ENCODE results near the gene SEPTIN10.
"Not testable (repeated sequence)": the region's sequence is repeated elsewhere in the genome, so short reads cannot be mapped to it uniquely, and the experiment has no call there.

Gene SEPTIN10

GRCh38 chr2:109628321-109628720 lies 14.6 kb upstream of the SEPTIN10 start:
- not testable (repeated sequence) for H3K9me3 ChIP-seq (replicated peaks in 1 of 2; ENCODE audit: control insufficient read depth in 2 of 2, insufficient read depth in 1 of 2, low read depth in 1 of 2, low read length in 2 of 2); H2AK5ac ChIP-seq (ENCODE audit: low read depth, low read length); H3K4ac ChIP-seq (ENCODE audit: low read length); H3K4me1 ChIP-seq (ENCODE audit: control insufficient read depth in 2 of 2, insufficient read depth in 1 of 2, low read depth in 1 of 2, low read length in 2 of 2); H3K4me2 ChIP-seq (ENCODE audit: insufficient read depth, low read length, poor library complexity, severe bottlenecking); H3K27ac ChIP-seq (replicated peaks; ENCODE audit: low read length); H3K36me3 ChIP-seq (replicated peaks in 1 of 2; ENCODE audit: control insufficient read depth in 2 of 2, insufficient read depth in 2 of 2, low read length in 2 of 2); H3K18ac ChIP-seq (ENCODE audit: low read length); H3K9ac ChIP-seq (ENCODE audit: low read depth, low read length, poor library complexity); H3K4me3 ChIP-seq (ENCODE audit: low read length in 2 of 2); H4K8ac ChIP-seq (ENCODE audit: low read depth, low read length); H2BK15ac ChIP-seq (ENCODE audit: low read length); H2AFZ ChIP-seq (ENCODE audit: low read length); H2BK5ac ChIP-seq (ENCODE audit: low read length); H3K23ac ChIP-seq (ENCODE audit: low read depth, low read length, poor library complexity); H3K14ac ChIP-seq (ENCODE audit: low read length); H4K91ac ChIP-seq (ENCODE audit: low read depth, low read length, poor library complexity); H2BK120ac ChIP-seq (ENCODE audit: low read depth, low read length); H3K79me1 ChIP-seq (ENCODE audit: low read depth, low read length); H3K27me3 ChIP-seq (ENCODE audit: control insufficient read depth in 3 of 3, insufficient read depth in 3 of 3, low read depth in 1 of 3, low read length in 3 of 3); DNase-seq (ENCODE audit: low spot score); H2BK12ac ChIP-seq (ENCODE audit: low read length)
- no CpG with 5 or more reads among the region's 7 CpGs for WGBS, 2 donors (ENCODE audit: extremely low coverage in 2 of 2, insufficient read length in 2 of 2, insufficient replicate concordance in 1 of 2)

GRCh38 chr2:109624339-109624738 lies 10.6 kb upstream of the SEPTIN10 start:
- H3K27ac ChIP-seq (replicated peaks; ENCODE audit: low read length), result no peak overlapping the region
- H3K4me3 ChIP-seq (ENCODE audit: low read length in 2 of 2), result no peak overlapping the region
- DNase-seq (ENCODE audit: low spot score), result no peak
- H3K23ac ChIP-seq (ENCODE audit: low read depth, low read length, poor library complexity), result no peak overlapping the region
- no peak overlapping the region for H3K4ac ChIP-seq (ENCODE audit: low read length)
- H4K8ac ChIP-seq (ENCODE audit: low read depth, low read length), result no peak overlapping the region
- H3K14ac ChIP-seq (ENCODE audit: low read length), result no peak overlapping the region
- no peak overlapping the region for H2AFZ ChIP-seq (ENCODE audit: low read length)
- H4K91ac ChIP-seq (ENCODE audit: low read depth, low read length, poor library complexity), result no peak overlapping the region
- H3K9ac ChIP-seq (ENCODE audit: low read depth, low read length, poor library complexity), result no peak overlapping the region
- H3K18ac ChIP-seq (ENCODE audit: low read length), result no peak overlapping the region
- H2AK5ac ChIP-seq (ENCODE audit: low read depth, low read length), result no peak overlapping the region
- no peaks in the 10 kb centered on the region for H3K79me1 ChIP-seq (ENCODE audit: low read depth, low read length)
- H2BK15ac ChIP-seq (ENCODE audit: low read length), result no peak overlapping the region
- H2BK120ac ChIP-seq (ENCODE audit: low read depth, low read length), result no peak overlapping the region
- no CpG with 5 or more reads among the region's 4 CpGs for WGBS, 2 donors (ENCODE audit: extremely low coverage in 2 of 2, insufficient read length in 2 of 2, insufficient replicate concordance in 1 of 2)
- H3K4me1 ChIP-seq (ENCODE audit: control insufficient read depth in 2 of 2, insufficient read depth in 1 of 2, low read depth in 1 of 2, low read length in 2 of 2), result no peaks in the 10 kb centered on the region
- no peaks in the 10 kb centered on the region for H3K27me3 ChIP-seq (ENCODE audit: control insufficient read depth in 3 of 3, insufficient read depth in 3 of 3, low read depth in 1 of 3, low read length in 3 of 3)
- H2BK5ac ChIP-seq (ENCODE audit: low read length), result no peak overlapping the region
- no peak overlapping the region for H2BK12ac ChIP-seq (ENCODE audit: low read length)
- H3K9me3 ChIP-seq (replicated peaks in 1 of 2; ENCODE audit: control insufficient read depth in 2 of 2, insufficient read depth in 1 of 2, low read depth in 1 of 2, low read length in 2 of 2), result peaks cover 0 to under 1% of the 10 kb centered on the region in 2 donors
- no peak overlapping the region for H3K4me2 ChIP-seq (ENCODE audit: insufficient read depth, low read length, poor library complexity, severe bottlenecking)
- no peaks in the 10 kb centered on the region for H3K36me3 ChIP-seq (replicated peaks in 1 of 2; ENCODE audit: control insufficient read depth in 2 of 2, insufficient read depth in 2 of 2, low read length in 2 of 2)

DNA sequence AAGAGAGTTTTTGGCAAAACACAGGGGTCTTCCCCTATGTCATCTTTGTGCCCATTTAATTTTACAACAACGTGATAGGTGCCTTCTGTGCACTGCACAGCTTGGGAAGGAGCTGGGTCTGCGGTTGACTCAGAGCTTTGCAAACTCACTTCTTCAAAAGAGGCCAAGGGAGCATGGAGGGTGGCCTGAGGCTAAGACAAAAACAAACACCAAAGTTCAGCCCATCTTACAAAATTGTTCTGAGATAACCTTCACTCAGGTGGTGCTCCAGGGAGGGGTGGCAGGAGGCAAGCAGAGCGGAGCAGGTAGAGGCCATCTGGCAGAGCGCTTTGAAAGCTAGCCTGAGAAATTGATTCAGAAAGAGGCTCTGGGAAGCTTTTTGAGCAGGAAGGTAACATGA lies 10.2 kb upstream of the SEPTIN10 start:
- H3K79me1 ChIP-seq (ENCODE audit: low read depth, low read length), result no peaks in the 10 kb centered on the region
- H4K91ac ChIP-seq (ENCODE audit: low read depth, low read length, poor library complexity), result no peak overlapping the region
- H2AFZ ChIP-seq (ENCODE audit: low read length), result no peak overlapping the region
- no peak overlapping the region for H2BK120ac ChIP-seq (ENCODE audit: low read depth, low read length)
- peaks cover 0 to 3% of the 10 kb centered on the region in 2 donors for H3K9me3 ChIP-seq (replicated peaks in 1 of 2; ENCODE audit: control insufficient read depth in 2 of 2, insufficient read depth in 1 of 2, low read depth in 1 of 2, low read length in 2 of 2)
- H4K8ac ChIP-seq (ENCODE audit: low read depth, low read length), result no peak overlapping the region
- H2AK5ac ChIP-seq (ENCODE audit: low read depth, low read length), result no peak overlapping the region
- H3K9ac ChIP-seq (ENCODE audit: low read depth, low read length, poor library complexity), result no peak overlapping the region
- H3K18ac ChIP-seq (ENCODE audit: low read length), result no peak overlapping the region
- H2BK5ac ChIP-seq (ENCODE audit: low read length), result no peak overlapping the region
- DNase-seq (ENCODE audit: low spot score), result no peak
- no peak overlapping the region for H3K4ac ChIP-seq (ENCODE audit: low read length)
- no peak overlapping the region for H3K4me3 ChIP-seq (ENCODE audit: low read length in 2 of 2)
- H2BK12ac ChIP-seq (ENCODE audit: low read length), result no peak overlapping the region
- no peak overlapping the region for H3K23ac ChIP-seq (ENCODE audit: low read depth, low read length, poor library complexity)
- no peaks in the 10 kb centered on the region for H3K4me1 ChIP-seq (ENCODE audit: control insufficient read depth in 2 of 2, insufficient read depth in 1 of 2, low read depth in 1 of 2, low read length in 2 of 2)
- no peak overlapping the region for H2BK15ac ChIP-seq (ENCODE audit: low read length)
- no peaks in the 10 kb centered on the region for H3K36me3 ChIP-seq (replicated peaks in 1 of 2; ENCODE audit: control insufficient read depth in 2 of 2, insufficient read depth in 2 of 2, low read length in 2 of 2)
- WGBS, 2 donors (ENCODE audit: extremely low coverage in 2 of 2, insufficient read length in 2 of 2, insufficient replicate concordance in 1 of 2), result no CpG with 5 or more reads among the region's 4 CpGs
- H3K4me2 ChIP-seq (ENCODE audit: insufficient read depth, low read length, poor library complexity, severe bottlenecking), result no peak overlapping the region
- no peak overlapping the region for H3K27ac ChIP-seq (replicated peaks; ENCODE audit: low read length)
- no peaks in the 10 kb centered on the region for H3K27me3 ChIP-seq (ENCODE audit: control insufficient read depth in 3 of 3, insufficient read depth in 3 of 3, low read depth in 1 of 3, low read length in 3 of 3)
- no peak overlapping the region for H3K14ac ChIP-seq (ENCODE audit: low read length)

- Histone ChIP-seq H2BK12ac (ENCODE audit: low read length) (no peak overlapping the region), H3K36me3 (replicated peaks in 1 of 2; ENCODE audit: control insufficient read depth in 2 of 2, insufficient read depth in 2 of 2, low read length in 2 of 2) (peaks cover 0 to 1% of the 10 kb centered on the region in 2 donors), H2AFZ (ENCODE audit: low read length) (no peak overlapping the region), H2BK5ac (ENCODE audit: low read length) (no peak overlapping the region), H3K14ac (ENCODE audit: low read length) (no peak overlapping the region), H3K9ac (ENCODE audit: low read depth, low read length, poor library complexity) (no peak overlapping the region), H3K9me3 (replicated peaks in 1 of 2; ENCODE audit: control insufficient read depth in 2 of 2, insufficient read depth in 1 of 2, low read depth in 1 of 2, low read length in 2 of 2) (peaks cover 0 to 3% of the 10 kb centered on the region in 2 donors), H3K27ac (replicated peaks; ENCODE audit: low read length) (no peak overlapping the region), H3K27me3 (ENCODE audit: control insufficient read depth in 3 of 3, insufficient read depth in 3 of 3, low read depth in 1 of 3, low read length in 3 of 3) (no peaks in the 10 kb centered on the region), H3K79me1 (ENCODE audit: low read depth, low read length) (no peaks in the 10 kb centered on the region), H3K4ac (ENCODE audit: low read length) (no peak overlapping the region), H2AK5ac (ENCODE audit: low read depth, low read length) (no peak overlapping the region), H4K8ac (ENCODE audit: low read depth, low read length) (no peak overlapping the region), H3K4me2 (ENCODE audit: insufficient read depth, low read length, poor library complexity, severe bottlenecking) (no peak overlapping the region), H3K4me1 (ENCODE audit: control insufficient read depth in 2 of 2, insufficient read depth in 1 of 2, low read depth in 1 of 2, low read length in 2 of 2) (no peaks in the 10 kb centered on the region), H2BK15ac (ENCODE audit: low read length) (no peak overlapping the region), H2BK120ac (ENCODE audit: low read depth, low read length) (no peak overlapping the region), H3K4me3 (ENCODE audit: low read length in 2 of 2) (no peak overlapping the region), H4K91ac (ENCODE audit: low read depth, low read length, poor library complexity) (no peak overlapping the region), H3K23ac (ENCODE audit: low read depth, low read length, poor library complexity) (no peak overlapping the region), H3K18ac (ENCODE audit: low read length) (no peak overlapping the region)
- WGBS, 2 donors (ENCODE audit: extremely low coverage in 2 of 2, insufficient read length in 2 of 2, insufficient replicate concordance in 1 of 2), result no CpG with 5 or more reads among the region's 5 CpGs
- no peak for DNase-seq (ENCODE audit: low spot score)
These were observed 9.5 kb upstream of the SEPTIN10 start for GRCh38 chr2:109623297-109623696.
